Retinal pigment epithelial cell (primary cell): ENCODE data around the gene NRXN2.

Experiments
- DNase-seq: peaks from one replicate; pipeline ENCODE4 v3.0.0-alpha.2; 2010; ENCODE audit warnings: low read depth
- H3K4me3 ChIP-seq: 2 replicates; pipeline ENCODE4 v1.5.1; 2011; ENCODE audit warnings: mild to moderate bottlenecking, low read length, control low read depth, moderate library complexity
- TF ChIP-seq, protein P1 (sequence below): conservative IDR thresholded peaks from 2 replicates; pipeline ENCODE4 v1.5.1; 2011; ENCODE audit warnings: low read depth, low read length, control low read depth, inconsistent platforms

Gene NRXN2

DNA sequence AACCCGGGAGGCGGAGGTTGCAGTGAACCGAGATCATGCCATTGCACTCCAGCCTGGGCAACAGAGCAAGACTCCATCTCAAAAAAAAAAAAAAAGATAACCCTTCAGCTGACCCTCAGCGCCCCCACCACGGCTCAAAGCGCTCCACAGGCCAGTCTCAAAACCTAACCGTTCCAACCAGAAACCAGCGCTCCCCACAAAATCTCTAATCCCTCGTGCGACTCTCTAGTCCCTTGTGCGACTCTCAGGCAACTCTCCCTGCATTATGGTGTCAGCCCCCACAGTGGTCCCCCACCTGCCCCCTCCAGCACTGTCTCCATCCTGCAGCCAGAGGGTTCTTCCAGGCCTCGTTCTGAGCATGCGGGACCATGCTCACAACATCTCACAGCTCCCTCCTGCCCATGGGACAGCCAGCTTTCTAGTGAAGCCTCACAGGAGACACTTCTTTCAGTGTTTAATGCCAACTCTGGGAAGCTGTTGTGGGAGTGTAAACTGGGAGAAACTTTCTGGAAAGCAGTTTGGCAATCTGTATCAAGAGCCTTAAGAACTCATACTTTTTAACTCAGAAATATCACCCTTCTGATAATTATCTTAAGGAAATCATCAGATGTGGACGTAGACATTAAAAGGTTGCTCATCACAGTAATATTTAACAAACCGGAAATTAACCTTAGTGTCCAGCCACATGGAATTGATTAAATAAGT, 25.1 kb upstream of the NRXN2 start:
- H3K4me3 ChIP-seq = no peak overlapping the region
- DNase-seq = no peak
- TF ChIP-seq, protein P1, sequence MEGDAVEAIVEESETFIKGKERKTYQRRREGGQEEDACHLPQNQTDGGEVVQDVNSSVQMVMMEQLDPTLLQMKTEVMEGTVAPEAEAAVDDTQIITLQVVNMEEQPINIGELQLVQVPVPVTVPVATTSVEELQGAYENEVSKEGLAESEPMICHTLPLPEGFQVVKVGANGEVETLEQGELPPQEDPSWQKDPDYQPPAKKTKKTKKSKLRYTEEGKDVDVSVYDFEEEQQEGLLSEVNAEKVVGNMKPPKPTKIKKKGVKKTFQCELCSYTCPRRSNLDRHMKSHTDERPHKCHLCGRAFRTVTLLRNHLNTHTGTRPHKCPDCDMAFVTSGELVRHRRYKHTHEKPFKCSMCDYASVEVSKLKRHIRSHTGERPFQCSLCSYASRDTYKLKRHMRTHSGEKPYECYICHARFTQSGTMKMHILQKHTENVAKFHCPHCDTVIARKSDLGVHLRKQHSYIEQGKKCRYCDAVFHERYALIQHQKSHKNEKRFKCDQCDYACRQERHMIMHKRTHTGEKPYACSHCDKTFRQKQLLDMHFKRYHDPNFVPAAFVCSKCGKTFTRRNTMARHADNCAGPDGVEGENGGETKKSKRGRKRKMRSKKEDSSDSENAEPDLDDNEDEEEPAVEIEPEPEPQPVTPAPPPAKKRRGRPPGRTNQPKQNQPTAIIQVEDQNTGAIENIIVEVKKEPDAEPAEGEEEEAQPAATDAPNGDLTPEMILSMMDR = no peak

DNA sequence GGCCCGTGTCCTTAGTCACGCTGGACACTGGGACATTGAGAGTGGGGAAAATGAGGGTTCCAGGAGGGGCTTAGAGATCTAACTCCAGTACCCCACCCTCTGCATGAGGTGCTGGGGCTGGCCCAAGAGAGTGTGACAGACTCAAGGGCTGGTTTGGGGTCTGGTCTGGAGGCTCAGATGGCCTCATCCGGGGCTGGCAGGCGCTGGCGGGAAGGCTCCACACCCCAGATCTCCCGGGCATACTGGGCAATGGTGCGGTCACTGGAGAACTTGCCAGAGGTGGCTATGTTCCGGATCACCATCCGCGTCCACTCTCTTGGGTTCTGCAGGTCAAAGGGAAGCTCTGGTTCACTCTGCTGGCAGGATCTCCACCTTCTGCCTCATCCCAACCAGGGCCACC, 23.5 kb upstream of the NRXN2 start:
- TF ChIP-seq, protein P1 = no peak
- H3K4me3 ChIP-seq = no peak overlapping the region

DNA sequence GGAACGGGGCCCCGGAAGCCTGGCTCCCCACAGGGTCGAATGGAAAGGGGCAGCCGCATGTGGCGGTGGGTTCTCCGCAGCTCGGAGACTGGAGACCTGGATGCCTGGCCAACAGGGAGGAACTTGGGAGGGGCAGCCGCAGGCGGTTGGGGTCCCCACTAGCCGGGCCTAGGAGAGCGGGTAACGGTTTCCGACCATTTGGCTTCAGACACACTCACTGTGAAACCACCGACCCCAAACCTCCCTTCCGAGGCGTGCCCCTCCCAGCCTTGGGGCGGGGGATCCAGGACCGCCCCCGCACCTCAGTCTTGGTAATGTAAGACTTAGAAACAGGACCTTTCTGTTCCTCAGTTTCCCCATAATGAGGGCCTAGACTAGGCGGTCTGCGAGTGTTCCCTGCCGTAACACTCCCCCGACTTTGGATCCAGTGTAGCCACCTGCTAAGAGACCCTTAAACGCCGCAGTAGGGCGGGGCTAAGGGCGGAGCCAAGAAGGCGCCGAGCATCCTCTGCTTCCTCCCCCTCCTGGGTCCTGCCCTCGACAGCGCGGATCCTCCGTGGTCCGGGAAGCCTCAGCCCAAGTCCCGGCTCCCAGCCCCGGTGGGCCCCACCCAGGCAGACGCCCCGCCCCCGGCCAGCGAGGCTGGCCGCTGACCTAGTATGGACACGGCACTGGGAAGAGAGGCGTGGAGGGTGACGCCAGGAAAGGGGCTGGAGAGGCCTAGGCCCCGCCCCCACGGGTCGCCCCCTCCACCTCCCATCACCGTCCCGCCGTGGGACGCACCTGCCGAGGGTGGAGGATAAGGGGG, 22.7 kb upstream of the NRXN2 start:
- no peak for DNase-seq
- H3K4me3 ChIP-seq = peak overlapping the region; percentile 46
- TF ChIP-seq, protein P1 = no peak

More for the DNA sequence above, 23.5 kb upstream of the NRXN2 start:
- no peak for DNase-seq

DNA sequence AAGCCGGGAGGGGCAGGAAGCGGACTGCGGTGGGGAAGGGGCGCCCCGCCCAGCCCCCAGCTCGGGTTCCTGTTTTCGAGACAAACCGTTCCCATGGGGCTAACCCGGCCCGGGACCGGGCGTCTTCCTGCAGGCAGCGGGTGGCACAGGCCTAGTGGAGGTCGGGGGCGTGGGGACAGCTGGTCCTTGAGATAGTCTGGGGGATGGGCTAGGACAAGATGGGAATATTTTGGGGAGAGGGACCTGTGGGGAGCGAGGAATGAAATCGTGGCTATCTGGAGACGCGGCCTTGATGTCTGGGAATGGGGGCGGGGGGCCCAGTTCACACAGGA, 22.2 kb upstream of the NRXN2 start:
- no peak for DNase-seq
- TF ChIP-seq, protein P1 = no peak
- peak overlapping the region; percentile 46 for H3K4me3 ChIP-seq

DNA sequence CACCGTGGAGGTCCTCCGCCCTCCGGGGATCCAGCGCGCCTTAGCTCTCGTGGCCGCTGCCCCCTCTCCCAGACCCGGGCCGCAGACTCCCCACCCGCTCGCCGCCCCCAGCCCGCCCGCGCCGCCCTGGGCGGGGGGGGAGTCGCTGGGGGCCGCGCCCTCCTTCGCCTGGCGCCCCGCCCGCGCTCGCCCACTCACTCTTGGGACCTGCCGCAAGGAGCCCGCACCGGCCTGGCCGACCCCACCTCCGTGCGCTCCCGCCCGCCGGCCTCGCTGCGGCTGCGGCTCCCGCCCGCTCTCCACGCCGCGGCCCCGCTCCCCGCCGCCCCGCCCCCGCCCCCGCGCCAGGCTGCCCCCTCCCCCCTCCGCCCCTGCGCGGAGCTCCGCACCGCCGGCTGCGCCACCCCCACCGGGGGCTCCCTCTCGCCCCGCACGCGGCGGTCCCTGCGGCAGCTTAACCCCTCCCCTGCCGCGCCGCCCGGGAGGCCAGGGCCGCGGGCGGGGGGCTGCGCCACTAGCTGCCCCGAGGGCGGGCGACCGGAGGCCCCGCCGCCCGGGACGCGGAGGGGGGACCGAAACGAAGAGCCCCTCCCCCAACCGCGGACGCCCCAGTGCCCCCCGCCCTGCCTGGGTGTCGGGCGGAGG, 21.7 kb upstream of the NRXN2 start:
- no peak for DNase-seq
- H3K4me3 ChIP-seq = peak overlapping the region; percentile 46
- TF ChIP-seq, protein P1 = no peak

DNA sequence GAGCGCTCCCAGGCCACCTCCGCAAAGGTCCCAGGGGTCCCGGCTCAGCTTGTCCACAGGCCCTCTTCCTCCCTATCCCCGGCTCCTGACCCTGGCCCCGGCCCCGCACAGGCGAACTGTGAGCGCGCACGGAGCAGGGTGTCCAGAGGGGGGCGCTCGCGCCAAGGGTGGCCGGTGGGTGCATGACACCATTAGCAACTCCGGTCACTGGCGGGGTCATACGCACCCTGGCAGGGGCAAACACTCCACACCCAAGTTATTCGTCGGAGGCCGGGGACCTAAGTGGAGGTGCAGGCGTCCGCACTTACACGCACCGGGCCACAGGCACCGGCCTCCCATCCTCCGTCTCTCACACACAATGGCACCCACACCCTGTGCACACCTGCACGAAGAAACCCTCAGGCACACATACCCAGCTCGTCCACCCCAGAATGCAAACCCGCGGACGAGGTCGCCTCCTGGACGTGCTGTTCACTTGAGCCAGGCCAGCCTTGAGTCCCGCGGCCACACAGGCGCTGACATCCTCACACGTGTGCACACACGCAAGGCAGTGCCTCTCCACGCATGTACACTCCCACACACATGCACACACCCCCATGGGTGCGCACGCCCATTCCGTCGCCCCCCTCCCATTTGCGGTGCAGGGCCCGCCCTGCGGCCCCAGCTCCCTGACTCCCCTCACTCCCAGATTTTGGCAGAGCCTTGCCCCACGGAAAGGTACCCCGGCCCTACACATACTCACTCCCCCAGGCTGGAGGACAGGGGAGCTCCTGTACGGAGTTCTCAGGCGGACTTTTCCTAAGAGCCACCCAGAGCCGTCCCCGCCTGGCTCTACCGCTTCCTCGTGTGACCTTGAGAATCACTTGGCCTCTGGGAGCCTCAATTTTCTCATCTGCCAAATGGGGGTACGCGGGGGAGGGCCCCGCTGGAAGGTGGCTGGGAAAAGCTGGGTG, 20.9 kb upstream of the NRXN2 start, which contains the start of gene RASGRP2:
Gene RASGRP2 (minus strand): TSS at position 552 of the 953 bp plus-strand sequence. CDS start 1,276 bp downstream, outside the sequence.
- DNase-seq = no peak
- TF ChIP-seq, protein P1 = peak; percentile 74
- peak within 1 kb of the TSS; percentile 46 for H3K4me3 ChIP-seq
